ENCODE measurements around the gene PRDM16.

The PRDM16 gene

DNA sequence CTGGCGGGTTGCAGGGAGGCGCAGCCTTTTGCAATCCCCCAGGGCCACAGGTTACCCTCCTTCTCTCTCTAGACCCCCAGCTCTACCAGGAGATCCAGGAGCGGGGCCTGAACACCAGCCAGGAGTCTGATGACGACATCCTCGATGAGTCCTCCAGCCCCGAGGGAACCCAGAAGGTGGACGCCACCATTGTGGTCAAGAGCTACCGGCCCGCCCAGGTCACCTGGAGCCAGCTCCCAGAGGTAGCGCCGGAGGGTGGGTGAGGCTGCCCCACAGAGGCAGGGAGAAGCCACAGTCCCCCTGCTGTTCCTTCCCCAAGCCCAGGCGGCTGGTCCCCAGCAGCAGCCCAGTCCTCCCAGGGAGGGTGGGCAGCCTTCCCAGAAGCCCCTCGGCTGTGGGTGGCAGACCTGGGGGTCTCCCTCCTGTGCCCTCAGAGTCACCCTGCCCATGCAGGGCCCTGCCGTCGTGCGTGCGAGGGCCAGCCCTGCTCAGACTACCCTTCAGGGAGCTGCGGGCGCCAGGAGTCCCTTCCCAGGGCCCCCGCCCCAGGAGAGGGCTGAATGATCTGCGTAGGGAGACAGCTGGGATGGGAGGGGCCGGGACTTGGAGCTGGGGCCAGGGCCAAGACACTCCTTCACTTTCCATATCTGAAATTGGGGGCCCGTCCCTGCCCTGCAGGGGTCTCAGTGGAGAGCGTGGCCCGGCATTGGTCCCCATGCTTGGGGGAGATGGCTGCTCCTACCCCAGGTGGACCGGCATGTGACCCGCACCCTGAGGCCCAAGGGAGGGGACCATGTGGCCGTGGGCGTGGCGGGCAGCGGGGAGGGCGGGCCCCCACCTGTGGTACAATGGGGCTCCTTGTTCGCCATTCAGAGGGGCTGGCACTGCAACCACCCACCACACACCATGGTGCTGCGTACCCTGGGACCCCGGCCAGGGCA lies 398.4 kb downstream of the PRDM16 start:
- H3K4me1 Mint-ChIP-seq (ENCODE audit: low read depth): no peaks in the 10 kb centered on the region
- H3K9me3 Mint-ChIP-seq: no peaks in the 10 kb centered on the region
- no peaks in the 10 kb centered on the region for H3K27me3 Mint-ChIP-seq (ENCODE audit: low read depth)

DNA sequence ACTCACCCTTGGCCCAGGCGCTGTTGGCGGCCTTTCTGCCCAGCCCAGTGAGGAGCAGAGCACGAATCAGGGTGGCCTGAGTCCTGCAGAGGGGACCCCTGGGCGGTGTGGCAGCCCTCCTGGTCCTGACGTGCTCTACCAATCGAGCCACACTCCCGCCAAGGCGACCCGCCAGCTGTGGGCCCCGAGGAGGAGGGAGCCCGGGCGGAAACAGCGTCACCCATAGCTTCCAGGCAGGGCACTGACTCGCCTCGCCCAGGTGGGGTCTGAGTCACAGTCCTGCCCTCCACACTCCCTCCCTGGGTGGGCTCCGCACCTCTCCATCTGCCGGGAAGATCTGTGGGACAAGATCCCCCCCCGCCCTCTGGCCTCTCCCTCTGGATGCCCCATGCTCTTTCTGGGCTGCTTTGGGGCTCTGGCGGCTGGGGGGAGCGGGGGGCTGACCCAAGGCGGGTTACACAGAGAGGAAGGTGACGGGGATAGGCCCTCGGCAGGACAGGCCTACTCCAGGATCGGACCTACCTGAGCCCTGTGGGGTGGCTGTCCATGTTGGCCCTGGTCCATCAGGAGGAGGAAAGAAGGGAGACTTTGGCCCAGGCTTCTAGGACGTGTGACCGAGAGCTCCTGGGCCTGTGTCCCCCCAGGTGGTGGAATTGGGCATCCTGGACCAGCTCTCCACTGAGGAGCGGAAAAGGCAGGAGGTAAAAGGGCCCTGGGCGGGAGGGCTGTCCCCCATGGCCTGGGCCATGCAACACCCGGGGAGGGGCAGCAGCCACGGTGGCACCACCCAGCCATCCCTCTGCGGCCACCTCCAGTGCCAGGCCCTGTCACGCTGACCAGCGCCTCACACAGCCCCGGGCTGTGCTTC lies 399.5 kb downstream of the PRDM16 start:
- Mint-ChIP-seq H3K4me1 (ENCODE audit: low read depth) (no peaks in the 10 kb centered on the region), H3K36me3 (ENCODE audit: low read depth) (no peaks in the 10 kb centered on the region), H3K27me3 (ENCODE audit: low read depth) (no peaks in the 10 kb centered on the region), H3K27ac (no peak overlapping the region), H3K9me3 (no peaks in the 10 kb centered on the region), H3K4me3 (no peak overlapping the region)

More for the DNA sequence above, 398.4 kb downstream of the PRDM16 start:
- no peaks in the 10 kb centered on the region for H3K36me3 Mint-ChIP-seq (ENCODE audit: low read depth)
- no peak overlapping the region for H3K27ac Mint-ChIP-seq
- no peak overlapping the region for H3K4me3 Mint-ChIP-seq

DNA sequence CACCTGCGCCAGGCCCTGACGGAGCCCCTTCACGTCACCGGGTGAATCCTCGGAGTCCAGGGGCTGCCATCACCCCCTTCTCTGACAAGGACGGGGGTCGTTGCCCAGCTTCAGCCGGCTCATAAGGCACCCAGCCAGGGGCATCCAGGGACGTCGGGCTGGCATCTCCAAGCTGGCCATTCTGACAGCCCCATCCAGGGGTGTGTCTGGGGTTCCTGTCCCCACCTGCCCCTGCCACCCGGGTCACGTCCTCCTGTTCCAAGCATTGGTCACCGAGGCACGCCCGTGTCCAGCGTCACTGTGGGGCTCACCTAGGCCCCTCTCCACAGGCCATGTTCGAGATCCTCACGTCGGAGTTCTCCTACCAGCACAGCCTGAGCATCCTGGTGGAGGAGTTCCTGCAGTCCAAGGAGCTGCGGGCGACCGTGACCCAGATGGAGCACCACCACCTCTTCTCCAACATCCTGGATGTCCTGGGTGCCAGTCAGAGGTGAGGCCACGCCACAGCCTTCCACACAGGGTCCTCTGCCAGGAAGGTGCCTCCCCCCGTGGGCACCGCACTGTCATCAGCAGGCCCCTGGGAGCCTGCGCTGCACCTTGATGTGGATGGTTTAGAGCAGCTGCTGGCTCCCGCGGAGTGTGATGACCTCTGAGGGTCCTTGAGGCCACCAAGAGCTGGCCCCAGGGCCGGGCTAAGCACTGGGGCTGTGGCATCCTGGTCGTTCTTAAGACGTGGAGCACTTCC lies 400.3 kb downstream of the PRDM16 start:
- no peaks in the 10 kb centered on the region for H3K27me3 Mint-ChIP-seq (ENCODE audit: low read depth)
- no peaks in the 10 kb centered on the region for H3K4me1 Mint-ChIP-seq (ENCODE audit: low read depth)
- H3K27ac Mint-ChIP-seq: no peak overlapping the region
- H3K4me3 Mint-ChIP-seq: no peak overlapping the region
- H3K36me3 Mint-ChIP-seq (ENCODE audit: low read depth): no peaks in the 10 kb centered on the region
- H3K9me3 Mint-ChIP-seq: no peaks in the 10 kb centered on the region

DNA sequence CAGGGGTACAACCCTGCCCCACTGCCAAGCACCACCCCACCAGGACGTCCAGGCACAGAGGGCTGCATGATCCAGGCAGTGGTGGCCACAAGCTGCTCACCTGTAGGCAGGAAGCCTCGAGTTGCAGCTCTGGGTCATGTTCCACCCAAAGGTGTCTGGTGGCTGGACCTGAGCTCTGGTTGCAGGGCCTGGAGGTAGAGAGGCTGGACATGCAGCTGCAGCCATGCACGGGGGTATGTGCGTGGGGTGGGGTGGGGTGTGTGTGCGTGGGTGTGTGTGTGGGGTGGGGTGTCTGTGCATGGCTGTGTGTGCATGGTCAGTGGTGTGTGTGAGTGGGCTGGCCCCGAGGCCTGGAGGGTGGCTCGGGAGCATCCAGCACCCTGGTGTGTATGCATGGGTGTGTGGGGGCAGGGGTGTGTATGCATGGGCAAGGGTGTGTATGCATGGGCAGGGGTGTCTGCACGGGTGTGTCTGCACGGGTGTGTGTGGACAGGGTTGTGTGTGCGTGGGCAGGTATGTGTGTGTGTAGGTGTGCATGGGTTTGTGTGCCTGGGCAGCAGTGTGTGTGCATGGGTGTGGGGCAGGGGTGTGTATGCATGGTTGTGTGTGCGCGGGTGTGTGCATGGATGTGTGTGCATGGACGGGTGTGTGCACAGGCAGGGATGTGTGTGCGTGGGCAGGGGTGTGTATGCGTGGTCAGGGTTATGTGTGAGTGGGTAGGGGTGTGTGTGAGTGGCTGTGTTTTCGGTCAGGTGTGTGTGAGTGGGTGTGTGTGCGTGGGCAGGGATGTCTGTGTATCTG lies 401.0 kb downstream of the PRDM16 start:
- Mint-ChIP-seq H3K27me3 (ENCODE audit: low read depth) (no peaks in the 10 kb centered on the region), H3K27ac (peak overlapping the region; percentile 10)

DNA sequence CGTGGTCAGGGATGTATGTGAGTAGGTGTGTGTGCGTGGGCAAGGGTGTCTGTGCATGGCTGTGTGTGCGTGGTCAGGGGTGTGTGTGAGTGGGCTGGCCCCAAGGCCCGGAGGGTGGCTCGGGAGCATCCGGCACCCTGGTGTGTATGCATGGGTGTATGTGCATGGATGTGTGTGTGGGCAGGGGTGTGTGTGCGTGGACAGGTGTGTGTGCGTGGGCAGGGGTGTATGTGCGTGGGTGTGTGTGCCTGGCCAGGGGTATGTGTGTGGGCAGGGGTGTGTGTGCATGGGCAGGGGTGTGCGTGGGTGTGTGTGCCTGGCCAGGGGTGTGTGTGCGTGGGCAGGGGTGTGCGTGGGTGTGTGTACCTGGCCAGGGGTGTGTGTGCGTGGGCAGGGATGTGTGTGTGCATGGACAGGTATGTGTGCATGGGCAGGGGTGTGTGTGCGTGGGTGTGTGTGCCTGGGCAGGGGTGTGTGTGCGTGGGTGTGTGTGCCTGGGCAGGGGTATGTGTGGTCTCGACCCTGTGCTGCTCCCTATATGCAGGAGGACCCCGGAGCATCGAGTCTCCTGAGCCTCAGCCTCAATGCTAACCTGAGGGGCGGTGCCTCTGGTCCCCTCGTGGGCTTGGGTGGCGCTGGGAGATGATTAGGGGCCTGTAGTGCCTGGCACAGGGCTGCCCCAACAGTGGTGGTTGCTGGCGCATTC lies 401.8 kb downstream of the PRDM16 start:
- H3K27me3 Mint-ChIP-seq (ENCODE audit: low read depth): no peaks in the 10 kb centered on the region
- peak overlapping the region; percentile 10 for H3K27ac Mint-ChIP-seq
- H3K9me3 Mint-ChIP-seq: no peaks in the 10 kb centered on the region
- no peak overlapping the region for H3K4me3 Mint-ChIP-seq
- no peaks in the 10 kb centered on the region for H3K36me3 Mint-ChIP-seq (ENCODE audit: low read depth)
- no peaks in the 10 kb centered on the region for H3K4me1 Mint-ChIP-seq (ENCODE audit: low read depth)

More for the DNA sequence above, 401.0 kb downstream of the PRDM16 start:
- Mint-ChIP-seq H3K36me3 (ENCODE audit: low read depth) (no peaks in the 10 kb centered on the region), H3K4me3 (no peak overlapping the region), H3K9me3 (no peaks in the 10 kb centered on the region), H3K4me1 (ENCODE audit: low read depth) (no peaks in the 10 kb centered on the region)

DNA sequence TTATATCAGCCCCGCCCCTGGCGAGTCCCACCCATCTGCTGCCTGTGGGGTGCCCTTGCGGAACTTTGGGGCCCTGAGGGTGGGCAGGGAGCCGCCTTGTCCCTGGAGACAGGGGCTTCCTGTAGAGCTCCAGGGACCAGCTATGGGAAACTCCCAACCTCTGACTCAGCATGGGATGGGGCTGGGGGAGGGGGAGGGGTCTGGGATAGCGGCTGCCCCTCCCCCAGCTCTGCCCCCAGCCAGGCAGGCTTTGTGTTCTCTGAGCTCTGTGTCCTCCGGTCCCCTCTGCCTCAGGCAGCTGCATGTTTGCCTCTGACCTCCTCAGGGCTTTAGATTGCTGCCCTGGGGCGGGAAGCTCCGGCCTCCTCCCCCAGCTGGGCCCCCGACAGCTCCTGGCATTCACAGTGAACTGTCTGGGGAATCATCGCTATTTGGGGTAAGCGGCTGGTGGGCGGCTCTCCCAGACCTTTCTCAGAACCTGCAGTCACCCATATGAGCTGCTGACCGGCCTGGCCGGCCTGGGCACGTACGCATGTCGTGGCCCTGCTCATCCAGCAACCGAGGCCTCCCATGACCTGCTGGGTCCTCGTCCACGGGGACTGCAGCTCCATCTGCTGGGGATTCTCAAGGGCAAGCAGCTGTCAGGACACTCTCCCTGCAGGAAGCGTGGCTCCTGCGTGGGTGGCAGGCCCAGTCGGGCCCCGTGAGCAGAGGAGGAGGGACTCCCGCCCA lies 402.5 kb downstream of the PRDM16 start:
- no peaks in the 10 kb centered on the region for H3K36me3 Mint-ChIP-seq (ENCODE audit: low read depth)
- no peak overlapping the region for H3K4me3 Mint-ChIP-seq
- no peaks in the 10 kb centered on the region for H3K4me1 Mint-ChIP-seq (ENCODE audit: low read depth)
- H3K27ac Mint-ChIP-seq: no peak overlapping the region
- H3K27me3 Mint-ChIP-seq (ENCODE audit: low read depth): no peaks in the 10 kb centered on the region
- H3K9me3 Mint-ChIP-seq: no peaks in the 10 kb centered on the region

DNA sequence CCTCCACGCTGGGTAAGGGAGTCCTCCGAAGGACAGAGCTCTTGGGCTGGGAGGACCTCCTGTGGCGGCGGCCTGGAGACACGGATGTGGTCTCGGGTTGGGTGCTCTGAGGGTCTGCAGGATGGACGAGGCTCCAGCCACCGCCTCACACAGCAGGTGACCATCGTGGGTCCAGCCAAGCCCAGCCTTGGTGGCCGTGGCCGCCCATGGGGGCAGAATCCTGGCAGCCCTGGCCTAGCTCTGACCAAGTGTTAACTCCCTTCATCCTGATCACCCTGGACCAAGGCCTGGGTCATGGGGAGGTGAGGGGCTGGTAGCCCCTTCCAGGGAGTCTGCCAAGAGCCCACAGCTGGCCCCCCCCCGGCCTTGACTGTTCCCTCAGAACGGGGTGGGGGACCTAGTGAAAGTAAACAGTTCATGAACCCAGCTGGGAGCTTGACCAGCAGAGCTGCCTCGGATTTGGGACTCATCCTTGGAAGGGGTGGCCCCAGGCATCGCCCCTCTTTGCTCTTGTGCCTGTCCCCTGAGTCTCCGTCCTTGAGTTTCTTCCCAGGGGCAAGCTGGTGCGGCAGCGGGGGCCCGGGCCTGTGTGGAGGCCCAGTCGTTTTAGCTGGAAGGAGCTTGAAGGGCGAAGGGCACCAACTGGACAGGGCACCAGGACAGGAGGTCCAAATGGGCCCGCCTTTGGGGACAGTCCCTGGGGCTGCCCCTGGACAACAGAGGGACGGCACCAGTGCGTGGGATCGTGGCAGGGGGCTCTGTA lies 403.3 kb downstream of the PRDM16 start:
- no peaks in the 10 kb centered on the region for H3K27me3 Mint-ChIP-seq (ENCODE audit: low read depth)
- H3K36me3 Mint-ChIP-seq (ENCODE audit: low read depth): no peaks in the 10 kb centered on the region
- no peak overlapping the region for H3K27ac Mint-ChIP-seq
- no peak overlapping the region for H3K4me3 Mint-ChIP-seq
- no peaks in the 10 kb centered on the region for H3K4me1 Mint-ChIP-seq (ENCODE audit: low read depth)
- H3K9me3 Mint-ChIP-seq: no peaks in the 10 kb centered on the region

DNA sequence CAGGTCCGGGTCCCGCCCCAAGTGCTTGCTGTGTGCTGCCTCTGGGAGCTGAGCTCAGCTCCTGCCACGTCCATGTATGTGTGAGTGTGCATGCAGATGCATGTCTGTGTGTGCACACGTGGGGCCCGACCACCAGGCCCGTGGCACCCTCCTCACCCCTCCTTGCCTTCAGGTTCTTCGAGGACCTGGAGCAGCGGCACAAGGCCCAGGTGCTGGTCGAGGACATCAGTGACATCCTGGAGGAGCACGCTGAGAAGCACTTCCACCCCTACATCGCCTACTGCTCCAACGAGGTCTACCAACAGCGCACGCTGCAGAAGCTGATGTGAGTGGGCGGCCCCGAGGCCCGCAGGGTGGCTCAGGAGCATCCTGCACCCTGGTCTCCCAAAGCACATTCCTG lies 403.9 kb downstream of the PRDM16 start:
- no peaks in the 10 kb centered on the region for H3K4me1 Mint-ChIP-seq (ENCODE audit: low read depth)
- no peaks in the 10 kb centered on the region for H3K36me3 Mint-ChIP-seq (ENCODE audit: low read depth)
- no peak overlapping the region for H3K4me3 Mint-ChIP-seq
- no peak overlapping the region for H3K27ac Mint-ChIP-seq
- H3K27me3 Mint-ChIP-seq (ENCODE audit: low read depth): no peaks in the 10 kb centered on the region
- H3K9me3 Mint-ChIP-seq: no peaks in the 10 kb centered on the region

DNA sequence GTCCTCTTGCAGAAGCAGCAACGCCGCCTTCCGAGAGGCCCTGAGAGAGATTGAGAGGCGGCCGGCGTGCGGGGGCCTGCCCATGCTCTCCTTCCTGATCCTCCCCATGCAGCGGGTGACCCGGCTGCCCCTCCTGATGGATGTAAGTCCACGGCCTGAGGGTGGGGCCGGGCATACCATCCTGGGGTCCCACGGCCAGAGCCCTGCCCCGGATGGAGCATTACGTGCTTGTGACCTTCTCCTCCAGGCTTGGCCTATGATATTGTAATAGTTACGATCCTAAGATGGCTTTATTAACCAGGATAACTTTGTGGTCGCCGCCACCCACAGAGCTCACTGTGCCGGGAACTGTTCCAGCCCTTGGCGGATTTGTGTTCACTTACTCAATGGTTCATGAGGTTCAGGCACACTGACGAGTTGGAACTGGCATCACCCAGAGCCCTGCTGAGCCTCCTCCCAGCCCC lies 404.4 kb downstream of the PRDM16 start:
- no peaks in the 10 kb centered on the region for H3K4me1 Mint-ChIP-seq (ENCODE audit: low read depth)
- H3K27ac Mint-ChIP-seq: no peak overlapping the region
- no peaks in the 10 kb centered on the region for H3K9me3 Mint-ChIP-seq
- no peaks in the 10 kb centered on the region for H3K36me3 Mint-ChIP-seq (ENCODE audit: low read depth)
- H3K4me3 Mint-ChIP-seq: no peak overlapping the region
- H3K27me3 Mint-ChIP-seq (ENCODE audit: low read depth): no peaks in the 10 kb centered on the region

DNA sequence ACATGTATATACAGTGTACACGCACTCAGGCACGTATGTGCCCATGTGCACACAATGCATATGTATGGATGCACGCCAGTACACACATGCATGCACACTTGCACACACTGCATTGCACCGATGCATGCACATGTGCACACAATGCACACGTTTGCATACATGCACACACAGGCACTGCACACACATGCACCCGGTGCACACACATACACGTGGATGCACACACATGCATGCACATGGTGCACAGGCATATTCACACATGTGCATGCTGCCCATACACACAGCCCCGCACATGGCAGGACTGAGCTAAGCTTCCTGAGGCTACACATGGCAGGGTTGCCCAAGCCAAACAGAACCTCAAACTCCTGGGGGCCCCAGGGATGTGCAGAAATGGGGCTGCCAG lies 405.0 kb downstream of the PRDM16 start:
- H3K36me3 Mint-ChIP-seq (ENCODE audit: low read depth): no peaks in the 10 kb centered on the region
- H3K9me3 Mint-ChIP-seq: no peaks in the 10 kb centered on the region
- H3K4me3 Mint-ChIP-seq: no peak overlapping the region
- no peak overlapping the region for H3K27ac Mint-ChIP-seq
- H3K27me3 Mint-ChIP-seq (ENCODE audit: low read depth): no peaks in the 10 kb centered on the region
- no peaks in the 10 kb centered on the region for H3K4me1 Mint-ChIP-seq (ENCODE audit: low read depth)

DNA sequence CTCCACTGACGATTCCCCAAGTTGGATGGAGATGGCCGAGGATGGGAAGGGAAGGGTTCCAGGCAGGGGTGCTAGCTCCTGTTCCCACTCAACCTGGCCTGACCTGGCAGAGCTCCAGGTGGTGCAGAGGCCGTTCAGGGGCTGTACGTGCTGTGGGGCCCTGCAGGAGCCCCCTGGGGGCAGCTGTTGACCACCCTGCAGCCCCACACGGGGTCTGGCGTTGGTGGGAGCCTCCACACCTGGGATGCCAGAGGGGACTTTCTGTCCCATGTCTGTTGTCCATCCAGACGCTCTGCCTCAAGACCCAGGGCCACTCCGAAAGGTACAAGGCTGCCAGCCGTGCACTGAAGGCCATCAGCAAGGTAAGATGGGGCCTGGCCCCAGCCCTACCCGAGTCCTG lies 405.4 kb downstream of the PRDM16 start:
- H3K4me3 Mint-ChIP-seq: no peak overlapping the region
- no peak overlapping the region for H3K27ac Mint-ChIP-seq
- no peaks in the 10 kb centered on the region for H3K27me3 Mint-ChIP-seq (ENCODE audit: low read depth)
- H3K36me3 Mint-ChIP-seq (ENCODE audit: low read depth): no peaks in the 10 kb centered on the region
- no peaks in the 10 kb centered on the region for H3K9me3 Mint-ChIP-seq
- no peaks in the 10 kb centered on the region for H3K4me1 Mint-ChIP-seq (ENCODE audit: low read depth)

DNA sequence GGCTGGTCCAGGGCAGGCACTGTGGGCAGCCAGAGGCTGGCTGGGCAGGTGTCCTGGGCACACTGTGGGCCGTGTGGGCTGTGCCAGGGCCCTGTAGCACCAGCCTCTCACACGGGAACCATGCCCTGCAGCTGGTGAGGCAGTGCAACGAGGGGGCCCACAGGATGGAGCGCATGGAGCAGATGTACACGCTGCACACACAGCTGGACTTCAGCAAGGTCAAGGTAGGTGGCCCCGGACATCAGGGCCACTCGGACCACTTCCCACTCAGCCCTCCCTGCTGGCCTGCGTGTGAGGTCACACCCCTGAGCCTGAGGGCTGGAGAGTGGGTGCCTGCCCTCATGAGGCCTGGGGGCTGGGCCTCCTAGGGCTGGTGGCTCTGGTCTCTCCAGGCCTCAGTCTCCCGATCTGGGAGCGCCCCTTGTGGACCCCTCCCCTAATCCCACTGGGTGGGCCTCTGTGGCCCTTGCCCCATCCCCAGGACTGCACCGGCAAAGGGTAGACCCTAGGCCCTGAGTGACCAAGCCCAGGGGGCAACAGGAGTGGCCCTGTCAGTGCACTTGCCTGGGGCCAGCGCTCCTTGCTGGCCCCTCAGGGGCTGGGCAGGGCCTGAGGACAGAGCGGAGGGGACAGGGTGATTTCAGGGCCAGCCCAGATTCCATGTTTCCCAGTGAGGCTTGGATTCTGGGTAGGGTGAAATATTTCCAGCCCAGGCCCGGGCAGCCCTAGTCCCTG lies 407.0 kb downstream of the PRDM16 start:
- Mint-ChIP-seq H3K4me1 (ENCODE audit: low read depth) (no peaks in the 10 kb centered on the region), H3K27ac (no peak overlapping the region), H3K4me3 (no peak overlapping the region), H3K9me3 (no peaks in the 10 kb centered on the region), H3K36me3 (ENCODE audit: low read depth) (no peaks in the 10 kb centered on the region), H3K27me3 (ENCODE audit: low read depth) (no peaks in the 10 kb centered on the region)
